Skeletal muscle satellite cell (primary cell): Measurements from ENCODE around the gene SZRD1.

Experiments used
- H3K27me3 ChIP-seq: 2 replicates; pipeline ENCODE4 v1.7.0; 2013; ENCODE audit warnings: low read length; ENCODE audit not compliant: control insufficient read depth, insufficient read depth
- H3K36me3 ChIP-seq: 2 replicates; pipeline ENCODE4 v1.7.0; 2013; ENCODE audit warnings: mild to moderate bottlenecking, control low read depth, low read length; ENCODE audit not compliant: insufficient read depth
- H3K4me1 ChIP-seq: 2 replicates; pipeline ENCODE4 v1.7.0; 2013; ENCODE audit warnings: low read length; ENCODE audit not compliant: control insufficient read depth, insufficient read depth
- H3K4me2 ChIP-seq: 2 replicates; pipeline ENCODE4 v1.7.0; 2013; ENCODE audit warnings: mild to moderate bottlenecking, low read length
- H3K4me3 ChIP-seq: 2 replicates; pipeline ENCODE4 v1.7.0; 2013; ENCODE audit warnings: low read length
- H3K9ac ChIP-seq: 2 replicates; pipeline ENCODE4 v1.7.0; 2013; ENCODE audit warnings: mild to moderate bottlenecking, low read depth, low read length, moderate library complexity
- H3K9me3 ChIP-seq: replicated peaks from 2 replicates; pipeline ENCODE4 v1.7.0; 2013; ENCODE audit warnings: mild to moderate bottlenecking, control low read depth, low read length

Gene SZRD1

DNA sequence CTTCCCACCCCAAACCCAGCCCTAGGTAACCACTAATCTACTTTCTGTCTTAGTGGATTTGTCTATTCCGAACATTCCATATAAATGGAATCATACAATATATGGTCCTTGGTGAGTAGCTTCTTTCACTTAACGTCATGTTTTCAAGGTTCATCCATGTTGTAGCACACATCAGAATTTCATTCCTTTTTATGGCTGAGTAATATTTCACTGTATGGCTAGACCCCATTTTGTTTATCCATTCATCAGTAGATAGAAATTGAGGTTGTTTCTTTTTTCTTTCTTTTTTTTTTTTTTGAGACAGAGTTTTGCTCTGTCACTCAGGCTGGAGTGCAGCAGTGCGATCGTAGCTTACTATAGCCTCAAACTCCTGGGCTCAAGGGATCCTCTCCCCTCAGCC is 67.0 kb downstream of the SZRD1 start:
- Histone ChIP-seq H3K9me3 (no peaks in the 10 kb centered on the region), H3K4me3 (no peak overlapping the region), H3K4me2 (no peak overlapping the region), H3K36me3 (no peaks in the 10 kb centered on the region), H3K27me3 (no peaks in the 10 kb centered on the region), H3K9ac (no peak overlapping the region), H3K4me1 (no peaks in the 10 kb centered on the region)

- Histone ChIP-seq H3K4me2 (no peak overlapping the region), H3K36me3 (no peaks in the 10 kb centered on the region), H3K9ac (no peak overlapping the region), H3K9me3 (no peaks in the 10 kb centered on the region), H3K27me3 (no peaks in the 10 kb centered on the region), H3K4me1 (no peaks in the 10 kb centered on the region), H3K4me3 (no peak overlapping the region)
Observed at GRCh38 chr1:16434501-16434900, 67.5 kb downstream of the SZRD1 start.

GRCh38 chr1:16436946-16437474 is 70.0 kb downstream of the SZRD1 start, which contains the start of gene SPATA21:
SPATA21 (minus strand) TSS chr1:16437424; CDS start chr1:16431371, 6,053 bp downstream.
- Histone ChIP-seq H3K27me3 (no peaks in the 10 kb centered on the region), H3K4me2 (no peak within 1 kb of the TSS), H3K36me3 (peaks cover 4% of the 10 kb centered on the region), H3K4me3 (no peak within 1 kb of the TSS), H3K9me3 (no peaks in the 10 kb centered on the region), H3K4me1 (peaks cover 9% of the 10 kb centered on the region), H3K9ac (no peak within 1 kb of the TSS)

DNA sequence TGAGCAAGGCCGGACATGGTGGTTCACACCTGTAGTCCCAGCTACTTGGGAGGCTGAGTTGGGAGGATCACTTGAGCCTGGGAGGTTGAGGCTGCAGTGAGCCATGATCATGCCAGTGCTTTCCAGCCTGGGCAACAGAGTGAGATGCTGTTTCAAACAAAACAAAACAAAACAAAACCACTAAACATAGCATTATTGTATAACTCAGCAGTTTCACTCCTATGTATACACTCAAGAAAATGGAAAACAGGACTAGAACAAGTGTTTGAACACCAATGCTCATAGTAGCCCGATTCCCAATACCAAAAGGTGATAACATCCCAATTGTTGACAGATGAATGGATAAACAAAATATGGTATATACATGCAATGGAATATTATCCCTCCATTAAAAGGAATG is 71.5 kb downstream of the SZRD1 start:
- H3K4me3 ChIP-seq, result no peak overlapping the region
- no peaks in the 10 kb centered on the region for H3K9me3 ChIP-seq
- H3K36me3 ChIP-seq, result peaks cover 18% of the 10 kb centered on the region
- H3K27me3 ChIP-seq, result no peaks in the 10 kb centered on the region
- H3K4me2 ChIP-seq, result no peak overlapping the region
- peaks cover 14% of the 10 kb centered on the region for H3K4me1 ChIP-seq
- no peak overlapping the region for H3K9ac ChIP-seq

- Histone ChIP-seq H3K4me2 (no peak overlapping the region), H3K4me3 (no peak overlapping the region), H3K9ac (no peak overlapping the region), H3K36me3 (peaks cover 22% of the 10 kb centered on the region), H3K4me1 (peaks cover 14% of the 10 kb centered on the region), H3K27me3 (no peaks in the 10 kb centered on the region), H3K9me3 (no peaks in the 10 kb centered on the region)
Observed at GRCh38 chr1:16438924-16439323, 71.9 kb downstream of the SZRD1 start.

GRCh38 chr1:16440131-16440469 is 73.1 kb downstream of the SZRD1 start:
- peaks cover 31% of the 10 kb centered on the region for H3K36me3 ChIP-seq
- peak overlapping the region; percentile 85 for H3K4me3 ChIP-seq
- no peaks in the 10 kb centered on the region for H3K9me3 ChIP-seq
- H3K27me3 ChIP-seq, result no peaks in the 10 kb centered on the region
- peak overlapping the region; percentile 97 for H3K9ac ChIP-seq
- peaks cover 14% of the 10 kb centered on the region for H3K4me1 ChIP-seq
- H3K4me2 ChIP-seq, result peak overlapping the region; percentile 79

- Histone ChIP-seq H3K4me3 (peak within 1 kb of the TSS; percentile 85), H3K4me1 (peaks cover 14% of the 10 kb centered on the region), H3K9ac (peak within 1 kb of the TSS; percentile 97), H3K27me3 (no peaks in the 10 kb centered on the region), H3K4me2 (peak within 1 kb of the TSS; percentile 79), H3K36me3 (peaks cover 35% of the 10 kb centered on the region), H3K9me3 (no peaks in the 10 kb centered on the region)
Observed at GRCh38 chr1:16440470-16441281, 73.6 kb downstream of the SZRD1 start, which contains the start of gene NECAP2. NECAP2 (plus strand) TSS chr1:16440724; CDS start chr1:16440762, 38 bp downstream.

GRCh38 chr1:16441282-16441665 is 74.2 kb downstream of the SZRD1 start:
- peaks cover 14% of the 10 kb centered on the region for H3K4me1 ChIP-seq
- H3K4me3 ChIP-seq, result peak overlapping the region; percentile 85
- peaks cover 40% of the 10 kb centered on the region for H3K36me3 ChIP-seq
- H3K9ac ChIP-seq, result peak overlapping the region; percentile 97
- H3K27me3 ChIP-seq, result no peaks in the 10 kb centered on the region
- H3K4me2 ChIP-seq, result peak overlapping the region; percentile 79
- no peaks in the 10 kb centered on the region for H3K9me3 ChIP-seq

- H3K4me3 ChIP-seq, result no peak overlapping the region
- peaks cover 14% of the 10 kb centered on the region for H3K4me1 ChIP-seq
- peaks cover 44% of the 10 kb centered on the region for H3K36me3 ChIP-seq
- H3K27me3 ChIP-seq, result no peaks in the 10 kb centered on the region
- no peak overlapping the region for H3K9ac ChIP-seq
- no peaks in the 10 kb centered on the region for H3K9me3 ChIP-seq
- peak overlapping the region; percentile 79 for H3K4me2 ChIP-seq
Observed at GRCh38 chr1:16442265-16442664, 75.2 kb downstream of the SZRD1 start.

- Histone ChIP-seq H3K9me3 (no peaks in the 10 kb centered on the region), H3K4me1 (peaks cover 14% of the 10 kb centered on the region), H3K4me2 (no peak overlapping the region), H3K4me3 (no peak overlapping the region), H3K36me3 (peaks cover 51% of the 10 kb centered on the region), H3K27me3 (no peaks in the 10 kb centered on the region), H3K9ac (no peak overlapping the region)
Observed at GRCh38 chr1:16442941-16443340, 75.9 kb downstream of the SZRD1 start.

- Histone ChIP-seq H3K9me3 (no peaks in the 10 kb centered on the region), H3K4me3 (no peak overlapping the region), H3K4me1 (peaks cover 14% of the 10 kb centered on the region), H3K27me3 (no peaks in the 10 kb centered on the region), H3K36me3 (peaks cover 63% of the 10 kb centered on the region), H3K9ac (no peak overlapping the region), H3K4me2 (no peak overlapping the region)
Observed at GRCh38 chr1:16443975-16444770, 77.1 kb downstream of the SZRD1 start.
